ENCODE data around the gene NPFFR1. TPM values are rescaled to one million over a fixed set of nuclear protein-coding genes. Genes with fewer than 3 reads are reported as not detected.
"Not testable (repeated sequence)": the region's sequence is repeated elsewhere in the genome, so short reads cannot be mapped to it uniquely, and the experiment has no call there.

NPFFR1 gene
- total RNA-seq, 1 experiment from 2014 or later, result not detected

DNA sequence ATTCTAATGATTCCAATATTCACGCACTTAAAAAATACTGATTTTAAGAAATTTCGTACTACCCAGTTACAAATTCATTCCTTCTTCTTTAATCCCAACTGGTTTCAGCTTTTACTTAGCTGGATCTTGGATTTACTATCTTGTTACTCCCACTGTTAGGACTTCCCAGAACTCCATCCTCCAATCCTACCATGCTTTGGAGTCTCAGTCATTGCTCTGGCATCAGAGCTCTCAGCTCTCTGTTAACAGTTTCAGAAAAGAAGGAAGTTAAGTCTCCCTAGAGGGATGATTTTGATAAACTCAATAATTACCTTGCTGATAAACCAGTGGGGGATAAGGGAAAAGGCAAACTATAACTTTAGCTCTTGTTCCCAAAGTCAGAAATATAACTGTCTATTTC, 60.1 kb downstream of the NPFFR1 start:
- no peak for DNase-seq (ENCODE audit: low read depth)

DNA sequence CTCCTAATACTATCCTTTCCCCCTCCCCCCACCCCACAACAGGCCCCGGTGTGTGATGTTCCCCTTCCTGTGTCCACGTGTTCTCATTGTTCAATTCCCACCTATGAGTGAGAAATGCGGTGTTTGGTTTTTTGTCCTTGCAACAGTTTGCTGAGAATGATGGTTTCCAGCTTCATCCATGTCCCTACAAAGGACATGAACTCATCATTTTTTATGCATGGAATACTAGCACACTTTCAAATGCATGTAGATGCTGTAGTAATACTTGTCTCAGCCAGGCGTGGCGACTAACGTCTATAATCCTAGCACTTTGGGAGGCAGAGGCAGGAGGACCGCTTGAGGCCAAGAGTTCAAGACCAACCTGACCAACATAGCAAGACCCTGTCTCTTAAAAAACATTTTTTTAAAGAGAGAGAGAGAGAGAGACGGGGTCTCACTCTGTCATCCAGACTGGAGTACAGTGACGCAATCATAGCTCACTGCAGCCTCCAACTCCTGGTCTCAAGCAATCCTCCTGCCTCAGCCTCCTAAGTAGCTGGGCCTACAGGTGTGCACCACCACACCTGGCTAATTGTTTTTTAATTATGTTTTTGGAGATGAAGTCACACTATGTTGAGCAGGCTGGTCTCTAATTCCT, 60.9 kb downstream of the NPFFR1 start:
- DNase-seq (ENCODE audit: low read depth), result not testable (repeated sequence)

DNA sequence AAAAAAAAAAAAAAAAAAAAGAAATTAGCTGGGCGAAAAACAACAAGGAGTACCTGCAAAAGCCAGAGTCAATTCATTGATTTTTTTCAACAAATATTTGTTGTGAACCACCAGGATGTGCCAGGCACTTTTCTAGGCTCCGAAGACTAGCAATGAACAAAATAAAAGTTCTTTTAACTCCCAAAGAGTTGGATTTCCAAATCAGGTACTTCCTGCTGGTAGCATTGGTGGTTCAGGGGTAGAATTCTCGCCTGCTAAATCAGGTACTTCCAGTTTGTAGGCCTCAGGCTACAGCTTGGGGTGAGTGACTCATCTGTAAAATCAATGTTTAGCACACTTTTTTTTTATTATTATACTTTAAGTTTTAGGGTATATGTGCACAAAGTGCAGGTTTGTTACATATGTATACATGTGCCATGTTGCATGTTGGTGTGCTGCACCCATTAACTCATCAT, 61.4 kb downstream of the NPFFR1 start:
- no peak for DNase-seq (ENCODE audit: low read depth)

DNA sequence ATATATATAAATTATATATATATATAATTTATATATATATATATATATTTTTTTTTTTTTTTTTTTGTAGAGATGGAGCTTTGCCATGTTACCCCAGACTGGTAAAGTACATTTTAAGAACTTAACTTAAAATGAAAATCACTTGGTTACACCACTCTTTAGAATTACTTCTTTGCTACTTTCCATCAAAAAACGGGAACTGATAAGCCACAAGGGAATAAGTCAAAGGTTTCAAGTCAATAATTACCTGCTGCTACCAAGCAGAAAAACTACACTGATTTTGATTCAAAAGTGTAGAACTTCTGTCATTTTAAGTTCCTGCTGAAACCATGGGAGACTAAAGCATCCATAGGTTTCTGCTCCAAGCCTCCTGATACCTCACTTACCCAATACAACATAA, 62.8 kb downstream of the NPFFR1 start:
- DNase-seq (ENCODE audit: low read depth), result no peak

DNA sequence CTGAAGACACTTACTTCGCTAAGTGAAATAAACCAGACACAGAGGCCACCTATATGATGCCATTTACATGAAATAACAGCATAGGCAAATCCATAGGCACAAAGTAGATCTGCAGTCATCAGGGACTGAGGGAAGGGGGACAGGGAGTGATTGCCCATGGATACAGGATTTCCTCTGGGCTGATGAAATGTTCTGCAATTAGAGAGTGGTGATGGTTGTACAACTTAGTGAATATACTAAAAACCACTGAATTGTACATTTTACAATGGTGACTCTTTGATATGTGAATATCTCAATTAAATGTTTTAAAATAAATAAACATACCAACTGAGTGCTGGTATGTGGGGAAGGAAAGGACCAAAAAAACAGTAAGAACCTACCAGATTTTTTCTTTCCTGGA, 70.9 kb downstream of the NPFFR1 start:
- DNase-seq (ENCODE audit: low read depth), result no peak

DNA sequence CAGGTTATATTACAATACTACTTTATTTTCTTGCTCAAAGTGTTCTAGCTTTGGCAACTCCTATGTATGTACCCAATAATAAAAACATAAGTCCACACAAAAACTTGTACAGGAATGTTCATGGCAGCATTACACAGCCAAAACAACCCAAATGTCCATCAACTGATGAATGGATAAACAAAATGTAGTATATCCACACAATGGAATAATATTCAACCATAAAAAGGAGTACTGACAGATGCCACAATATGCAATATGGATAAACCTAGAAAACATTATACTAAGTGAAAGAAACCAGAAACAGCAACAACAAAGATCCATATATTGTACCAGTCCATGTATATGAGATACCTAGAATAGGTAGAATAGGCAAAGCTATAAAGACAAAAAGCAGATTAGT, 71.5 kb downstream of the NPFFR1 start:
- no peak for DNase-seq (ENCODE audit: low read depth)

DNA sequence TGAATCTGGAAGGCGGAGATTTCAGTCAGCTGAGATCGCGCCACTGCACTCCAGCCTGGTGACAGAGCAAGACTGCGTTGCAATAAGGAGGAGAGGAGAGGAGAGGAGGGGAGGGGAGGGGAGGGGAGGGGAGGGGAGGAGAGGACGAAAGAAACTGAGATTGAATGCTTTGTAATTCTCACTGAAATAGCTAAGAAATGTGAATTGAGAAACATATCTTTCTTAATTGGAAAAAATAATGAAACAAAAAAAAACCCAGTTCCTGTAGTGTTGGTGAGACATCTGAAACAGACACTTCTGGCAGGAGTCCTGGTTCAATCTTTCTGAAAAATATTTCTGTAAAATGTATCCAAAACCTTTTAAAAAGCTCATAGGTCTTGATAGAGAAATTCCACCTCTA, 77.0 kb downstream of the NPFFR1 start:
- no peak for DNase-seq (ENCODE audit: low read depth)

DNA sequence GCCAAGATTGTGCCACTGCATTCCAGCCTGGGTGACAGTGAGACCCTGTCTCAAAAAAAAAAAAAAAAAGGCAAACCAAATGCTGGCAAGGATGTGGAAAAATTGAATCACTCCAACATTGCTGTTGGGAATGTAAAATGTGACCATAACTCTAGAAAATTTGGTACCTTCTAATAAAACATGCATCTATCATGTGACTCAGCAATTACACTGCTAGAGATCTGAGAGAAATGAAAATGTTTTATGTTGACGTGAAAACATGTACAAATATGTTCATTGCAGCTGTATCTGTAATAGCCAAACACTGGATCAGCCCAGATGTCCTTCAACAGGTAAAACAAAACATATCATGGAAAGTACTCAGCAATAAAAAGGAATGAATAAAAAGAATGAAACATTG, 82.7 kb downstream of the NPFFR1 start:
- DNase-seq (ENCODE audit: low read depth), result no peak

DNA sequence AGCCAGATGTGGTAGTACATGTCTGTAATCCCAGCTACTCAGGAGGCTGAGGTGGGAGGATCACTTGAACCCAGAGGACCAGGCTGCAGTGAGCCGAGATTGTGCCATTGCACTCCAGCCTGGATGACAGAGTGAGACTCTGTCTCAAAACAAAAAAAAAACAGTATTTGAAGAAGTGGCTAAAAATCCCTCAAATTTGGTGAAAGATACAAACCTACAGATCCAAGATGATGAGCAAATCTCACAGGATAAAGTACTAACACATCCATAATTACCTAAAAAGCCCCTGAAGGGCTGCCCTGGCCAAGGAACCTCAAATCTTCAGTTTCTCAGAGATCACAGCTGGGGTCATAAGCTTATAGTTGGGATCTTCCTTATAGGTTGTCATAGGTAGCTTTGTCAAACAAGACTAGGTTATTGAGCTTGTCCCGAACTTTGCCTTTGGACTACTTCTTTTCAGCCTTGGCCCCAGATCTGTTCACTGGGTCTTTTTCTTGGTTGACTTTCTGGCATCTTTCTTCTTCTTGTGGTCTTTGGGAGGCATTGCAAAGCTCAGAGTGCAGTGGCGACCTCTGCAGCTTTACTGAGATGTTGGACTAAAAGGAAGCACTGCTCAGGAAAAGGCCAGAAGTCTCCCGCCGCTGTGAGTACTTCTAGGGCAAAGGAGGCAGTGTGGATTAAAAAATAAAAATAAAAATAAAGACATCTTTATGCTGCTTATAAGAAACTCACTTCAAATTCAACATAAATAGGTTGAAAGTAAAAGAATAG, 84.9 kb downstream of the NPFFR1 start:
- DNase-seq (ENCODE audit: low read depth), result no peak

Other genes starting within 250 kb of the NPFFR1 start
- gene MACROH2A2, start 231.2 kb downstream of the NPFFR1 start, total RNA-seq (2014; rRNA removed; shearing (Covaris generic)), result 1.5 and 1.8 TPM in 2 replicates
- gene AIFM2, start 151.2 kb downstream of the NPFFR1 start, total RNA-seq (2014; rRNA removed; shearing (Covaris generic)), result 7.0 and 8.1 TPM in 2 replicates
- 5.5 and 8.2 TPM in 2 replicates for gene TYSND1, start 137.3 kb downstream of the NPFFR1 start, total RNA-seq (2014; rRNA removed; shearing (Covaris generic))
- 88.5 and 98.5 TPM in 2 replicates for gene SAR1A, start 113.5 kb downstream of the NPFFR1 start, total RNA-seq (2014; rRNA removed; shearing (Covaris generic))
- 126 and 150 TPM in 2 replicates for gene PPA1, start 50.6 kb downstream of the NPFFR1 start, total RNA-seq (2014; rRNA removed; shearing (Covaris generic))
- 4.5 and 5.6 TPM in 2 replicates for gene LRRC20, start 98.6 kb upstream of the NPFFR1 start, total RNA-seq (2014; rRNA removed; shearing (Covaris generic))
- 24.8 and 26.1 TPM in 2 replicates for gene EIF4EBP2, start 120.1 kb upstream of the NPFFR1 start, total RNA-seq (2014; rRNA removed; shearing (Covaris generic))
- gene NODAL, start 157.7 kb upstream of the NPFFR1 start, total RNA-seq (2014; rRNA removed; shearing (Covaris generic)), result not detected in 2 replicates
- gene PALD1, start 194.8 kb upstream of the NPFFR1 start, total RNA-seq (2014; rRNA removed; shearing (Covaris generic)), result 0.10 and 0.12 TPM in 2 replicates

Measured in RPMI7951 (cell line).